Activated CD4-positive, alpha-beta memory T cell treated with anti-CD3 and anti-CD28 coated beads, Interleukin-2, amount 10 ng/mL, durations not matched to agents 7 days and 5 days (primary cell): ENCODE data around the gene ZNF644. TPM values are rescaled to one million over a fixed set of nuclear protein-coding genes. Genes with fewer than 3 reads are reported as not detected.
"Not testable (repeated sequence)": the region's sequence is repeated elsewhere in the genome, so short reads cannot be mapped to it uniquely, and the experiment has no call there.

Experiments
- CTCF ChIA-PET: fragments of 350-600 bp; sonication (Branson Sonifier 250); formaldehyde crosslinking; loops from one replicate; lab custom pipeline; 2021; ENCODE audit warnings: antibody characterized with exemption, inconsistent platforms; lab: Charles Lee
- POLR2A ChIA-PET: fragments of 350-600 bp; sonication (Branson Sonifier 250); formaldehyde crosslinking; loops from one replicate; lab custom pipeline; 2021; ENCODE audit warnings: antibody characterized with exemption; lab: Charles Lee
- DNase-seq: peaks from one replicate; pipeline ENCODE4 v3.0.0-alpha.2; 2020
- H3K27ac Mint-ChIP-seq: one replicate; pipeline ENCODE4 v1.8.0; 2021; ENCODE audit warnings: mild to moderate bottlenecking, mixed read lengths
- H3K27me3 Mint-ChIP-seq: one replicate; pipeline ENCODE4 v1.8.0; 2021; ENCODE audit warnings: mixed read lengths
- H3K36me3 Mint-ChIP-seq: one replicate; pipeline ENCODE4 v1.8.0; 2021; ENCODE audit warnings: low read depth, mixed read lengths
- H3K4me1 Mint-ChIP-seq: one replicate; pipeline ENCODE4 v1.8.0; 2021; ENCODE audit warnings: mixed read lengths
- H3K4me3 Mint-ChIP-seq: one replicate; pipeline ENCODE4 v1.8.0; 2021; ENCODE audit warnings: mild to moderate bottlenecking, mixed read lengths
- H3K9me3 Mint-ChIP-seq: one replicate; pipeline ENCODE4 v1.8.0; 2021; ENCODE audit warnings: mixed read lengths
- total RNA-seq, 2 experiments: library from RNA; stranded (reverse); gene quantifications; one replicate each; pipeline ENCODE4 v1.2.3, GENCODE V29; 2021

The ZNF644 gene
- total RNA-seq, 2 experiments from 2014 or later: 50.9 to 56.1 TPM

- POLR2A ChIA-PET: interaction anchor here (0.6 kb wide), 1 partner anchor 74 kb away, joined by 3 read pairs; no protein-coding TSS in a partner anchor
- CTCF ChIA-PET, H3K27me3 Mint-ChIP-seq: not testable (repeated sequence)
Observed at GRCh38 chr1:91042372-91042771, 20.5 kb upstream of the ZNF644 start.

DNA sequence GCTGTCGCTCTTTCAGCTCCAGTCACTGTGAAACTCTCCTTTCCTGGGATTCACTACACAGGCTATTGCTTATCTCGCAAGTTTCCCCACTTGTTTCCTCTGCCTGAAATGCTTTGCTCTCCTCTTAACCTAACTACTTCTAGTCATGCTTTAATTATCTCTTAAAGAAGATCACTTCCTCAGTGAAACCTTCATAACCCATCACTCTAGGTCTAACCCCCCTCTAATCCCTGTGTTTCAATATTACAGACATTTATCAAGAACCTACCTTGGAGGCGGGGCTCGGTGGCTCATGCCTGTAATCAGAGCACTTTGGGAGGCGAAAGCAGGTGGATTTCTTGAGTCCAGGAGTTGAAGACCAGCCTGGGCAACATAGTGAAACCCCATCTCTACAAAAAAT is 16.7 kb upstream of the ZNF644 start:
- peaks cover 3% of the 10 kb centered on the region for H3K9me3 Mint-ChIP-seq
- no peak overlapping the region for H3K27ac Mint-ChIP-seq
- H3K4me1 Mint-ChIP-seq: no peaks in the 10 kb centered on the region
- H3K4me3 Mint-ChIP-seq: no peak overlapping the region
- POLR2A ChIA-PET: no interaction called here
- DNase-seq: no peak
- peaks cover 7% of the 10 kb centered on the region for H3K27me3 Mint-ChIP-seq
- CTCF ChIA-PET: no interaction called here
- H3K36me3 Mint-ChIP-seq: no peaks in the 10 kb centered on the region

More at GRCh38 chr1:91042372-91042771, 20.5 kb upstream of the ZNF644 start:
- H3K4me3 Mint-ChIP-seq, H3K27ac Mint-ChIP-seq, H3K9me3 Mint-ChIP-seq, H3K4me1 Mint-ChIP-seq, DNase-seq, H3K36me3 Mint-ChIP-seq: not testable (repeated sequence)

GRCh38 chr1:91036894-91037829 is 15.3 kb upstream of the ZNF644 start:
- ChIA-PET POLR2A (interaction anchor here (1.2 kb wide), 1 partner anchor 15 kb away, joined by 3 read pairs; the partner anchor contains the start of gene ZNF644), CTCF (no interaction called here)
- no peaks in the 10 kb centered on the region for H3K4me1 Mint-ChIP-seq
- H3K4me3 Mint-ChIP-seq: no peak overlapping the region
- no peak for DNase-seq
- H3K9me3 Mint-ChIP-seq: peaks cover 3% of the 10 kb centered on the region
- no peak overlapping the region for H3K27ac Mint-ChIP-seq
- no peaks in the 10 kb centered on the region for H3K36me3 Mint-ChIP-seq
- H3K27me3 Mint-ChIP-seq: peaks cover 11% of the 10 kb centered on the region

DNA sequence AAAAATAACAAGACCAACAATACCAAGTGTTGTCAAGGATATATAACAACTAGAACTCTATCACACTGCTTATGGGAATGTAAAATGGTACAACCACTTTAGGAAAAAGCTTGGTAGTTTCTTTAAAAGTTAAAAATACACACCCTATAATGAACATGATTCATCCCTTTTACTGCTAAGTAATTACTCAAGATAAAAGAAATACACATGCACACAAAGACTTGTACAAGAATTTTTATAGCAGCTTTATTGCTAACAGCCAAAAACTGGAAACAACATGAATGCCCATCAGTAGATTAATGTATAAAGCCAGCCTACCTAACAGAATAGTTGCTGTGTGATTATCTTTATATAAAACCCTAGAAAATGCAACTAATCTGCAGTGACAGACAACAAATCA is 10.5 kb upstream of the ZNF644 start:
- no peaks in the 10 kb centered on the region for H3K4me1 Mint-ChIP-seq
- no peaks in the 10 kb centered on the region for H3K36me3 Mint-ChIP-seq
- no peak overlapping the region for H3K4me3 Mint-ChIP-seq
- H3K9me3 Mint-ChIP-seq: no peaks in the 10 kb centered on the region
- ChIA-PET CTCF (no interaction called here), POLR2A (interaction anchor here (1.0 kb wide), 1 partner anchor 9 kb away, joined by 3 read pairs; no protein-coding TSS in a partner anchor)
- H3K27me3 Mint-ChIP-seq: peaks cover 13% of the 10 kb centered on the region
- DNase-seq: no peak
- H3K27ac Mint-ChIP-seq: no peak overlapping the region

DNA sequence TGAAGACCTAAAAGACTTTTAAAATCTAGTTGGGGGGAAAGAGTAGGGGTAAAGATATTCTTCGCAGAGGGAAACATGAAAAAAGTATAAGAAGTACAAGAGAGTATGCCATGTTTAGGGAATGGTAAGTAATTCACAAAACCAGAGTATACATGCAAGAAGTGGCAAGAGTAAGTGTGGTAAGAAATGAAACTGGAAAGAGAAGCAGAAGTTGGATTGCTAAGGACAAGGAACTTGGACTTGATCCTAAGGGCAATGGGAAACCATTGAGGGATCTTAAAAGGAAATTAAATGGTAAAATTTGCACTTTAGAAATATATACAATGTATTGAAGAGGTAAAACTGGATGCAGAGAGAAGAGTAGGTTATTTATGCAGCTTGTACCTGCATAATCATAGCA is 9.2 kb upstream of the ZNF644 start:
- Mint-ChIP-seq H3K36me3 (no peaks in the 10 kb centered on the region), H3K4me1 (no peaks in the 10 kb centered on the region), H3K27me3 (peaks cover 11% of the 10 kb centered on the region), H3K4me3 (no peak overlapping the region), H3K9me3 (no peaks in the 10 kb centered on the region), H3K27ac (no peak overlapping the region)
- DNase-seq: no peak
- POLR2A ChIA-PET: no interaction called here
- CTCF ChIA-PET: no interaction called here

GRCh38 chr1:91026777-91027176 is 4.9 kb upstream of the ZNF644 start:
- POLR2A ChIA-PET: no interaction called here
- H3K27ac Mint-ChIP-seq: no peak overlapping the region
- no peak overlapping the region for H3K4me3 Mint-ChIP-seq
- DNase-seq: no peak
- no peaks in the 10 kb centered on the region for H3K36me3 Mint-ChIP-seq
- H3K27me3 Mint-ChIP-seq: peaks cover 7% of the 10 kb centered on the region
- no peaks in the 10 kb centered on the region for H3K9me3 Mint-ChIP-seq
- CTCF ChIA-PET: interaction anchor here (0.7 kb wide), 1 partner anchor 218 kb away, joined by 4 read pairs; no protein-coding TSS in a partner anchor
- H3K4me1 Mint-ChIP-seq: peaks cover 9% of the 10 kb centered on the region

DNA sequence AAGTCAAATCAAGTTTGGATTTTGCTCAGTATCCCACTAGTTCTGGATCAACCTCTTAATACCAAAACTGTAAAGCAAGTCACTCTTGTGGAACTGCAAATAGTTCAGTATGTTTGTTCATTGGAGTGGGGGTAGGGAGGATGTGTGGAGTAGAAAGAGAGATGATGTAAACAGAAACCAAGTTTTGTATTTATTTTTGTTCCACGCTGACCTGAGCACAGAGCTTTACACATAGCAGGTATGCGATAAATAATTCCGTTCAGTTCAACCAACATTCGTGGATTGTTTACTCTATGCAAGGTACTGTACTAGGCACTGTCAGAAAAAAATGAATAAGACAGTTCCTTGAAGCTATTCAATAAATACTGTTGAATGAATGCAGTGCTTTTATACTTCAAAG is 4.5 kb upstream of the ZNF644 start:
- H3K27me3 Mint-ChIP-seq: peaks cover 4% of the 10 kb centered on the region
- H3K9me3 Mint-ChIP-seq: no peaks in the 10 kb centered on the region
- POLR2A ChIA-PET: no interaction called here
- H3K36me3 Mint-ChIP-seq: no peaks in the 10 kb centered on the region
- no peak for DNase-seq
- H3K4me1 Mint-ChIP-seq: peaks cover 9% of the 10 kb centered on the region
- H3K4me3 Mint-ChIP-seq: no peak overlapping the region
- CTCF ChIA-PET: interaction anchor here (0.7 kb wide), 1 partner anchor 219 kb away, joined by 4 read pairs; no protein-coding TSS in a partner anchor
- no peak overlapping the region for H3K27ac Mint-ChIP-seq

GRCh38 chr1:91024481-91025119 is 2.8 kb upstream of the ZNF644 start:
- CTCF ChIA-PET: no interaction called here
- Mint-ChIP-seq H3K36me3 (peaks cover 13% of the 10 kb centered on the region), H3K4me3 (no peak overlapping the region), H3K27ac (no peak overlapping the region), H3K27me3 (no peaks in the 10 kb centered on the region), H3K4me1 (peaks cover 22% of the 10 kb centered on the region), H3K9me3 (no peaks in the 10 kb centered on the region)
- no peak for DNase-seq
- POLR2A ChIA-PET: no interaction called here

- H3K4me1 Mint-ChIP-seq: peaks cover 42% of the 10 kb centered on the region
- peaks cover 29% of the 10 kb centered on the region for H3K36me3 Mint-ChIP-seq
- CTCF ChIA-PET: interaction anchor here (0.9 to 1.5 kb wide), 2 partner anchors 144 to 301 kb away, joined by 3 to 5 read pairs; no protein-coding TSS in a partner anchor
- no peak for DNase-seq
- peak overlapping the region; percentile 99 for H3K27ac Mint-ChIP-seq
- no peaks in the 10 kb centered on the region for H3K27me3 Mint-ChIP-seq
- POLR2A ChIA-PET: interaction anchor here (0.6 to 2.6 kb wide), 11 partner anchors 10 to 1809 kb away, joined by 3 to 19 read pairs (median 3); partner anchors contain the start of gene RPL5
- H3K4me3 Mint-ChIP-seq: peak overlapping the region; percentile 92
- H3K9me3 Mint-ChIP-seq: no peaks in the 10 kb centered on the region
Observed at GRCh38 chr1:91022518-91022929, 689 bp upstream of the ZNF644 start.

GRCh38 chr1:91020967-91021685 is 709 bp downstream of the ZNF644 start:
- ChIA-PET CTCF (interaction anchor here (1.5 kb wide), 1 partner anchor 300 kb away, joined by 5 read pairs; no protein-coding TSS in a partner anchor), POLR2A (interaction anchor here (1.2 to 2.6 kb wide), 4 partner anchors 9 to 297 kb away, joined by 3 to 19 read pairs (median 6); no protein-coding TSS in a partner anchor)
- peaks cover 33% of the 10 kb centered on the region for H3K36me3 Mint-ChIP-seq
- DNase-seq: peak; percentile 77
- no peaks in the 10 kb centered on the region for H3K9me3 Mint-ChIP-seq
- no peaks in the 10 kb centered on the region for H3K27me3 Mint-ChIP-seq
- H3K27ac Mint-ChIP-seq: peak overlapping the region; percentile 89
- peak overlapping the region; percentile 92 for H3K4me3 Mint-ChIP-seq
- peaks cover 47% of the 10 kb centered on the region for H3K4me1 Mint-ChIP-seq

DNA sequence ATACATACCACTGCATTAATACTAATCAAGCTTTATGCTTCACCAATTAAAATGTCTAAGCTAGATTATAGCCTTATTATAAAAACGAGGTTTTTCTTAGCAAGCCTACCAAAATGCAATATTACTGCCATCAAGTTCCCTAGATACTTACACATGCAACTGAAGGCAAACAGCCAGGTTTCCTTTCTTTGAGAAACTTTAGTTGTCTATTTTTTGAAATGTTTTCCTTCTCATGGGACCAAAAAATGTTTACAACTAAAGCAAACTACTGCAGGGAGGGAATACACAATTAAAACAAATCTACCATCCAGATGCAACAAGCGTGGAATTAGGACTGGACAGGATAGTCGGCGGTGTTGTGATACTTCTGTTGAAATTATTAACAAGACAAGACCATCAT is 1.3 kb downstream of the ZNF644 start:
- no peaks in the 10 kb centered on the region for H3K9me3 Mint-ChIP-seq
- H3K4me3 Mint-ChIP-seq: peak overlapping the region; percentile 92
- peak overlapping the region; percentile 89 for H3K27ac Mint-ChIP-seq
- ChIA-PET CTCF (interaction anchor here (0.8 kb wide), 1 partner anchor 169 kb away, joined by 3 read pairs; no protein-coding TSS in a partner anchor), POLR2A (interaction anchor here (2.1 to 2.6 kb wide), 2 partner anchors 8 to 10 kb away, joined by 9 to 19 read pairs; no protein-coding TSS in a partner anchor)
- no peak for DNase-seq
- H3K27me3 Mint-ChIP-seq: no peaks in the 10 kb centered on the region
- peaks cover 51% of the 10 kb centered on the region for H3K4me1 Mint-ChIP-seq
- H3K36me3 Mint-ChIP-seq: peaks cover 37% of the 10 kb centered on the region

DNA sequence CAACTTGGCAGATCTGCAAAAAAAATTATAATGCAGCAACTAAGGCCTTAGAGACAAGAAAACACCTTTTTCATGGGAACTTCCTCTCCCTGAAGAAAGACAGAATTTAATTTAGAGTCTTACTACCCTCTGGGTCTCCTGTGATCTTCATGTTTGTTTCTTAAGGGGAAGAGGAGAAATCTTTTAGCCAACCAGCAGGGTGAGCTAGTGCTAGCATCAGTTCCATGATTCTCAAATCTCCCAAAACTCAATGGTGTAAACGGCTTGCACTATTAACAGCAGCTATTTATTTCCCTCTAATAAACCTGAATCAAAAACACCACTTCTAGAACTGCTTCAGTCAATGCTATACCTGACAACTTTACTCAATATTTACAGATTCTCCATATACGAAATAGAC is 3.8 kb downstream of the ZNF644 start:
- H3K27me3 Mint-ChIP-seq: no peaks in the 10 kb centered on the region
- H3K4me3 Mint-ChIP-seq: no peak overlapping the region
- no peak for DNase-seq
- H3K9me3 Mint-ChIP-seq: no peaks in the 10 kb centered on the region
- CTCF ChIA-PET: interaction anchor here (1.2 kb wide), 1 partner anchor 148 kb away, joined by 8 read pairs; no protein-coding TSS in a partner anchor
- H3K4me1 Mint-ChIP-seq: peaks cover 60% of the 10 kb centered on the region
- peaks cover 42% of the 10 kb centered on the region for H3K36me3 Mint-ChIP-seq
- peak overlapping the region; percentile 48 for H3K27ac Mint-ChIP-seq
- POLR2A ChIA-PET: interaction anchor here (1.0 to 1.4 kb wide), 3 partner anchors 9 to 60 kb away, joined by 3 to 4 read pairs (median 3); no protein-coding TSS in a partner anchor
